Measurements from ENCODE around the gene ITCH. TPM values are rescaled to one million over a fixed set of nuclear protein-coding genes. Genes with fewer than 3 reads are reported as not detected.

The ITCH gene
- total and polyA plus RNA-seq, 2 of the 8 experiments (the other 6 are each of a cell fraction or from before 2014, with no cell fraction given) = 3.9 to 45.2 TPM

DNA sequence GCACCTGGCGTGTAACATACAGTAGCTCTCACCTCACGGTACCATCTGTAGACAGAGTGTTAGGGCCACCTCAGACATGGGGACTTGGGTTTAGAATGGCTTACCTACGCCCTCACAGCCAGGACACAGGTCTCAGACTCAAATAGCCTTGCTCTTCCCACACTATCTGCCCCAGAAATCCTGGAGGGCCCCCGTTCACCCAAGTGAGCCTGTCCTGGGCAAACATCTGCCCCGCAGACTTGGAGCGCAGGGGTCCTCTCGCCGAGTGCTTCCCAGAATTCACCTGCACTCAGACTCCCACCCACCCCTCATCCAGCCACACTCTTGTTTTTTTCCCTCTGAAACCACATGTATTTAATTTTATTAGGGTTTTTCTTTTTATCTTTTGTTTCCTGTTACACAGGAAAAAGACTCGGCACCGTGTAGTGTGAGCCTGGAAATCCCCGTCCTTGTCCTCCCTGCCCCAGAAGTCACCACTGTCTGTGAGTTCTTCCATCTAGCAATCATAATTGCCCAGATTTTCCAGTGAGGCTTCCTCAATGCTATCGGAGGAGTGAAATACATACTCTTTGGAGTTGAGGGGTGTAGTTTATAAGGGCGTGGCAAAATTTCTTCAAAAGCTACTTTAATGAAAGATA is 178.3 kb downstream of the ITCH start:
- 92% methylated on average over 13 of the region's 13 CpGs; no CpG with 5 or more reads in 1 of the 2 experiments for WGBS, 2 experiments (ENCODE audit: extremely low coverage in 1 of 2, insufficient coverage in 1 of 2, insufficient read length in 1 of 2, insufficient replicate concordance in 2 of 2, low coverage in 1 of 2, low lambda C conversion rate in 2 of 2, missing lambda C conversion rate in 1 of 2)
- Histone ChIP-seq H4K8ac (ENCODE audit: extremely low read depth, insufficient read depth, low read length) (no peak overlapping the region), H3K9me3 (ENCODE audit: insufficient read depth in 2 of 2, low read depth in 1 of 2, low read length in 1 of 2) (no peaks in the 10 kb centered on the region), H4K91ac (replicated peaks; ENCODE audit: insufficient read length, low read length) (no peak overlapping the region), H3K36me3 (ENCODE audit: control insufficient read depth in 2 of 4, insufficient read depth in 4 of 4, low read length in 3 of 4) (peaks cover 2 to 10% (median 6%) of the 10 kb centered on the region in 4 experiments; a peak in 5 of 8 replicates), H4K20me1 (replicated peaks in 1 of 2; ENCODE audit: control insufficient read depth in 1 of 2, insufficient read depth in 2 of 2, low read length in 2 of 2) (peaks cover 2 to 3% of the 10 kb centered on the region in 2 experiments), H3K79me2 (ENCODE audit: control insufficient read depth in 1 of 2, insufficient read depth in 2 of 2, low read length in 2 of 2) (no peaks in the 10 kb centered on the region), H3K27me3 (replicated peaks in 1 of 4; ENCODE audit: control insufficient read depth in 3 of 4, extremely low read depth in 1 of 4, insufficient read depth in 3 of 4, low read length in 3 of 4) (no peaks in the 10 kb centered on the region), H3K23me2 (ENCODE audit: low read depth, low read length) (peaks cover 5% of the 10 kb centered on the region; the same call in 1 of the 2 replicates), H3K4me2 (ENCODE audit: insufficient read depth in 1 of 2, low read depth in 2 of 2, low read length in 2 of 2) (no peak overlapping the region), H3K4me3 (ENCODE audit: extremely low read depth in 1 of 4, insufficient read depth in 2 of 4, low read depth in 3 of 4, low read length in 4 of 4) (no peak overlapping the region), H3K4ac (replicated peaks; ENCODE audit: insufficient read length, low read depth, low read length) (no peak overlapping the region), H2BK12ac (ENCODE audit: low read depth, low read length) (no peak overlapping the region), H3K56ac (replicated peaks; ENCODE audit: insufficient read length, low read depth, low read length) (no peak overlapping the region), H2BK120ac (replicated peaks; ENCODE audit: low read depth, low read length) (no peak overlapping the region), H3K9ac (replicated peaks in 1 of 4; ENCODE audit: extremely low read depth in 1 of 4, low read depth in 3 of 4, low read length in 3 of 4) (no peak overlapping the region), H3K79me1 (ENCODE audit: low read depth, low read length) (no peaks in the 10 kb centered on the region), H2BK20ac (ENCODE audit: low read length) (no peak overlapping the region), H3K4me1 (replicated peaks in 1 of 4; ENCODE audit: control insufficient read depth in 3 of 4, insufficient read depth in 4 of 4, low read length in 3 of 4) (peaks cover 0 to 8% (median 2%) of the 10 kb centered on the region in 4 experiments; a peak in 3 of 7 replicates), H3K14ac (ENCODE audit: insufficient read length) (no peak overlapping the region), H3K23ac (ENCODE audit: insufficient read length) (no peak overlapping the region), H3K27ac (ENCODE audit: low read depth, low read length) (no peak overlapping the region), H3K18ac (ENCODE audit: extremely low read depth, low read length) (no peak overlapping the region), H2AK5ac (ENCODE audit: low read depth, low read length) (no peak overlapping the region), H4K5ac (ENCODE audit: insufficient read length, low read depth, low read length) (no peak overlapping the region), H2AFZ (ENCODE audit: low read length) (no peak overlapping the region), H2BK5ac (ENCODE audit: low read depth, low read length) (no peak overlapping the region), H2BK15ac (ENCODE audit: low read length) (no peak overlapping the region)
- no peak for FAIRE-seq
- CTCF ChIA-PET (ENCODE audit: partially characterized antibody) = interaction anchor here (0.6 to 4.9 kb wide), 7 partner anchors 8 to 472 kb away, joined by 3 to 24 read pairs (median 4); no protein-coding TSS in a partner anchor
- no peak for DNase-seq (ENCODE audit: low read depth in 1 of 2, low spot score in 2 of 2)
- POLR2A ChIA-PET (ENCODE audit: partially characterized antibody) = interaction anchor here (1.9 kb wide), 1 partner anchor 164 kb away, joined by 5 read pairs; no protein-coding TSS in a partner anchor
- no peak for TF ChIP-seq SIN3A (conservative IDR thresholded peaks at IDR 0.05 in 1 of 2, IDR thresholded peaks at IDR 0.05 in 1 of 2; ENCODE audit: low read depth in 1 of 2, low read length in 2 of 2)
- TF ChIP-seq GTF2F1 (IDR thresholded peaks at IDR 0.05; ENCODE audit: borderline replicate concordance, low read depth, low read length) = no peak
- no peak for TF ChIP-seq ATF3 (IDR thresholded peaks at IDR 0.05; ENCODE audit: insufficient read depth, low read depth, low read length)
- no peak for TF ChIP-seq RNF2 (IDR thresholded peaks at IDR 0.05; ENCODE audit: borderline replicate concordance, low read depth, low read length, missing control alignments, poor library complexity, severe bottlenecking)
- TF ChIP-seq PHF8 (conservative IDR thresholded peaks at IDR 0.05; ENCODE audit: low read depth, low read length) = no peak
- TF ChIP-seq NRF1 (IDR thresholded peaks at IDR 0.05; ENCODE audit: low read depth, low read length) = no peak
- no peak for TF ChIP-seq CBX8 (IDR thresholded peaks at IDR 0.05; ENCODE audit: borderline replicate concordance, low read depth, low read length)
- TF ChIP-seq, protein P1, sequence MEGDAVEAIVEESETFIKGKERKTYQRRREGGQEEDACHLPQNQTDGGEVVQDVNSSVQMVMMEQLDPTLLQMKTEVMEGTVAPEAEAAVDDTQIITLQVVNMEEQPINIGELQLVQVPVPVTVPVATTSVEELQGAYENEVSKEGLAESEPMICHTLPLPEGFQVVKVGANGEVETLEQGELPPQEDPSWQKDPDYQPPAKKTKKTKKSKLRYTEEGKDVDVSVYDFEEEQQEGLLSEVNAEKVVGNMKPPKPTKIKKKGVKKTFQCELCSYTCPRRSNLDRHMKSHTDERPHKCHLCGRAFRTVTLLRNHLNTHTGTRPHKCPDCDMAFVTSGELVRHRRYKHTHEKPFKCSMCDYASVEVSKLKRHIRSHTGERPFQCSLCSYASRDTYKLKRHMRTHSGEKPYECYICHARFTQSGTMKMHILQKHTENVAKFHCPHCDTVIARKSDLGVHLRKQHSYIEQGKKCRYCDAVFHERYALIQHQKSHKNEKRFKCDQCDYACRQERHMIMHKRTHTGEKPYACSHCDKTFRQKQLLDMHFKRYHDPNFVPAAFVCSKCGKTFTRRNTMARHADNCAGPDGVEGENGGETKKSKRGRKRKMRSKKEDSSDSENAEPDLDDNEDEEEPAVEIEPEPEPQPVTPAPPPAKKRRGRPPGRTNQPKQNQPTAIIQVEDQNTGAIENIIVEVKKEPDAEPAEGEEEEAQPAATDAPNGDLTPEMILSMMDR (IDR thresholded peaks at IDR 0.05; ENCODE audit: control extremely low read depth in 1 of 3, insufficient read depth in 1 of 3, low read depth in 1 of 3, low read length in 3 of 3) = no peak
